B cell (primary cell): ENCODE measurements around the gene HCN4. TPM values are rescaled to one million over a fixed set of nuclear protein-coding genes. Genes with fewer than 3 reads are reported as not detected.

Experiments used
- ATAC-seq: fragments of 200-7000 bp; cut with Tn5 transposase; one replicate; pipeline ENCODE4 v1.10.0; 2021; ENCODE audit warnings: low read depth, mild to moderate bottlenecking, moderate number of reproducible peaks, moderate library complexity
- CTCF ChIA-PET: fragments of 350-600 bp; sonication (Branson Sonifier 250); formaldehyde crosslinking; loops from one replicate; lab custom pipeline; 2021; ENCODE audit warnings: antibody characterized with exemption, inconsistent platforms; lab: Charles Lee
- POLR2A ChIA-PET: fragments of 350-600 bp; sonication (Branson Sonifier 250); formaldehyde crosslinking; loops from one replicate; lab custom pipeline; 2021; ENCODE audit warnings: antibody characterized with exemption; lab: Charles Lee
- DNase-seq: peaks from one replicate; pipeline ENCODE4 v3.0.0; 2013
- H2AFZ ChIP-seq: 2 replicates; pipeline ENCODE4 v1.6.1; 2012; ENCODE audit warnings: mild to moderate bottlenecking, low read depth, low read length; ENCODE audit not compliant: insufficient read depth, poor library complexity, severe bottlenecking
- H3K27ac ChIP-seq, 2 donors: 1 replicate in 1 of 2; 2 replicates in 1 of 2; pipeline ENCODE4 v1.5.1; 2012 to 2013; ENCODE audit warnings: low read length in 2 of 2, mild to moderate bottlenecking in 2 of 2, moderate library complexity in 1 of 2
- H3K27me3 ChIP-seq, 4 experiments: fragments of 200-600 bp in 1 of 4; sonication (generic) in 1 of 4; replicated peaks in 1 of 4; 1 replicate in 2 of 4; 2 replicates in 2 of 4; pipeline versions ENCODE4 v1.6.1 to v1.7.0; 2013 to 2016; ENCODE audit warnings: low read length in 3 of 4, mild to moderate bottlenecking in 2 of 4, mixed read lengths in 1 of 4, moderate library complexity in 1 of 4; ENCODE audit not compliant: insufficient read depth in 4 of 4, control insufficient read depth in 3 of 4; ENCODE audit errors: control extremely low read depth in 1 of 4
- H3K36me3 ChIP-seq, 2 experiments: replicated peaks in 1 of 2; 1 replicate in 1 of 2; 2 replicates in 1 of 2; pipeline versions ENCODE4 v1.6.1 to v1.7.1; 2013; ENCODE audit warnings: low read length in 1 of 2; ENCODE audit not compliant: insufficient read depth in 2 of 2, control insufficient read depth in 1 of 2; ENCODE audit errors: control extremely low read depth in 1 of 2, extremely low read depth in 1 of 2
- H3K4me1 ChIP-seq, 2 donors: fragments of 200-600 bp in 1 of 2; sonication (generic) in 1 of 2; 1 replicate in 1 of 2; 2 replicates in 1 of 2; pipeline versions ENCODE4 v1.5.1 to v1.6.1; 2013 to 2017; ENCODE audit warnings: low read length in 2 of 2; ENCODE audit not compliant: control insufficient read depth in 2 of 2, insufficient read depth in 2 of 2
- H3K4me2 ChIP-seq: replicated peaks from 2 replicates; pipeline ENCODE3; 2012; ENCODE audit warnings: mild to moderate bottlenecking, low read depth, low read length; ENCODE audit not compliant: poor library complexity, severe bottlenecking
- H3K4me3 ChIP-seq, 5 experiments: fragments of 200-600 bp in 1 of 5; sonication (generic) in 1 of 5; 1 replicate in 3 of 5; 2 replicates in 2 of 5; pipeline versions ENCODE4 v1.5.1 to v1.7.0; 2011 to 2016; ENCODE audit warnings: low read length in 4 of 5, mild to moderate bottlenecking in 4 of 5, low read depth in 2 of 5, control low read depth in 1 of 5, moderate library complexity in 1 of 5; ENCODE audit not compliant: insufficient read depth in 1 of 5; ENCODE audit errors: control extremely low read depth in 1 of 5, extremely low read depth in 1 of 5
- H3K79me2 ChIP-seq: fragments of 200-600 bp; sonication (generic); one replicate; pipeline ENCODE4 v1.6.0; 2016; ENCODE audit warnings: low read length; ENCODE audit not compliant: control insufficient read depth, insufficient read depth
- H3K9ac ChIP-seq: fragments of 200-600 bp; sonication (generic); 2 replicates; pipeline ENCODE4 v1.6.1; 2017; ENCODE audit warnings: mild to moderate bottlenecking, low read length, moderate library complexity
- H3K9me3 ChIP-seq, 3 donors: one replicate each; pipeline versions ENCODE4 v1.6.1 to v1.7.1; 2013; ENCODE audit warnings: low read length in 2 of 3; ENCODE audit not compliant: control insufficient read depth in 2 of 3, insufficient read depth in 1 of 3; ENCODE audit errors: control extremely low read depth in 1 of 3
- H4K20me1 ChIP-seq: 2 replicates; pipeline ENCODE4 v1.6.0; 2012; ENCODE audit warnings: mild to moderate bottlenecking, low read length; ENCODE audit not compliant: insufficient read depth, control insufficient read depth, poor library complexity, severe bottlenecking
- H3K27ac Mint-ChIP-seq: one replicate; pipeline ENCODE4 v1.8.0; 2021; ENCODE audit warnings: mixed read lengths
- H3K27me3 Mint-ChIP-seq: one replicate; pipeline ENCODE4 v1.8.0; 2021; ENCODE audit warnings: mixed read lengths
- H3K4me1 Mint-ChIP-seq: one replicate; pipeline ENCODE4 v1.8.0; 2021; ENCODE audit warnings: mixed read lengths
- H3K4me3 Mint-ChIP-seq: one replicate; pipeline ENCODE4 v1.8.0; 2021; ENCODE audit warnings: mixed read lengths
- H3K9me3 Mint-ChIP-seq: one replicate; pipeline ENCODE4 v1.8.0; 2022; ENCODE audit warnings: mixed read lengths; ENCODE audit not compliant: insufficient read depth
- EZH2 ChIP-seq: IDR thresholded peaks from 2 replicates; pipeline ENCODE4 v1.6.1; 2012; ENCODE audit warnings: borderline replicate concordance, low read depth, mild to moderate bottlenecking, moderate library complexity, low read length; ENCODE audit not compliant: insufficient read depth, poor library complexity, severe bottlenecking
- WGBS: methylation state at CpG from one replicate; pipeline ENCODE4 v1.1.5; 2013; ENCODE audit warnings: missing lambda C conversion rate; ENCODE audit not compliant: insufficient coverage; 5-methylcytosine and 5-hydroxymethylcytosine counted together
- intact Hi-C: fragments of 100-400 bp; cut with micrococcal nuclease; formaldehyde crosslinking; loops from one replicate; pipeline ENCODE4 v1.10.0; 2022
- polyA plus RNA-seq: library from polyadenylated mRNA; depleted of rRNA; stranded (reverse); fragments of >200 nt; gene quantifications from 2 replicates; pipeline ENCODE4 v1.2.3, GENCODE V29; 2012
- total RNA-seq, 2 donors: library from RNA; stranded (reverse); fragments of 120-200 nt in 1 of 2; gene quantifications; 1 replicate in 1 of 2; 2 replicates in 1 of 2; pipeline versions ENCODE4 v1.2.3 to v1.2.4, GENCODE V29; 2013 to 2022
- TF ChIP-seq, protein P1 (sequence below): fragments of 200-600 bp; IDR thresholded peaks from one replicate; pipeline ENCODE4 v1.8.0; 2022; ENCODE audit warnings: antibody characterized with exemption, mild to moderate bottlenecking

Gene HCN4
- total and polyA plus RNA-seq, 2 donors (not counting 1 experiment from before 2014, with no cell fraction given), result not detected

DNA sequence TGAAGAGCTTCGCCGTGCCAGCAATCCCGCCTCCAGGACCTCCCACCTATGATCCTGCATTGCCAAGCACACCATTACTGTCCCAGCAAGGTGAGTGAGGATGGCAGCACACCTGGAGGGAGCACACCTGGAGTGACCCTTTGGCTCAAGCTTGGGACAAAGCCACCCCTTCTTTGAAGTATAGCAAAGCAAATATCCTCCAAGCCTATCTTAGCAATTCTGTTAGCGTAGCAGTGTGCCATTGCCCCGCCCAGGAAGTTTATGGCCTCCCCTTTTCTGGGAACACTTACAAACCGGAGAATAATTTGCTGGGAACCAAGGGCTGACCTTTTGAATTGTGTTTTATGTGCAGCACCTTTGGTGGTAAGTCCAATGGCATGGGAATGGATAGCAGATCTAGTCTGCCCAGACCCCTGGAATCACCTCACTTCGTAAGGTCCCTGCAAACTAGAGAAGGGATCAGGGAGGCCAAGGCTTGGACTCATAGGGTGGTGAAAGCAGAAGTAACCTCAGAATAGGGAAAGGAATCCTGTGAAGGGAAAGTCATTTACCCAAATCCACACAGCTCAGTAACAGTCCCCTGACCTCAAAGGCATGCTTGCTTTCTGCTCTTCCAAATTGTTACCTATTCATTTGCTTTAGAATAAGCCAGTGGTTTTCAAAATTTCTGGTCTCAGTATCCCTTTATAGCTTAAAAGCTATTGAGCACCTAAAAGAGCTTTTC is 70.1 kb downstream of the HCN4 start:
- Histone ChIP-seq H3K27me3 (no peaks in the 10 kb centered on the region), H2AFZ (no peak overlapping the region), H3K4me1 (no peaks in the 10 kb centered on the region), H3K4me3 (no peak overlapping the region), H4K20me1 (no peaks in the 10 kb centered on the region), H3K36me3 (no peaks in the 10 kb centered on the region), H3K9me3 (no peaks in the 10 kb centered on the region), H3K4me2 (no peak overlapping the region), H3K9ac (no peak overlapping the region), H3K79me2 (no peaks in the 10 kb centered on the region), H3K27ac (no peak overlapping the region)
- TF ChIP-seq, protein P1, sequence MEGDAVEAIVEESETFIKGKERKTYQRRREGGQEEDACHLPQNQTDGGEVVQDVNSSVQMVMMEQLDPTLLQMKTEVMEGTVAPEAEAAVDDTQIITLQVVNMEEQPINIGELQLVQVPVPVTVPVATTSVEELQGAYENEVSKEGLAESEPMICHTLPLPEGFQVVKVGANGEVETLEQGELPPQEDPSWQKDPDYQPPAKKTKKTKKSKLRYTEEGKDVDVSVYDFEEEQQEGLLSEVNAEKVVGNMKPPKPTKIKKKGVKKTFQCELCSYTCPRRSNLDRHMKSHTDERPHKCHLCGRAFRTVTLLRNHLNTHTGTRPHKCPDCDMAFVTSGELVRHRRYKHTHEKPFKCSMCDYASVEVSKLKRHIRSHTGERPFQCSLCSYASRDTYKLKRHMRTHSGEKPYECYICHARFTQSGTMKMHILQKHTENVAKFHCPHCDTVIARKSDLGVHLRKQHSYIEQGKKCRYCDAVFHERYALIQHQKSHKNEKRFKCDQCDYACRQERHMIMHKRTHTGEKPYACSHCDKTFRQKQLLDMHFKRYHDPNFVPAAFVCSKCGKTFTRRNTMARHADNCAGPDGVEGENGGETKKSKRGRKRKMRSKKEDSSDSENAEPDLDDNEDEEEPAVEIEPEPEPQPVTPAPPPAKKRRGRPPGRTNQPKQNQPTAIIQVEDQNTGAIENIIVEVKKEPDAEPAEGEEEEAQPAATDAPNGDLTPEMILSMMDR, result no peak
- TF ChIP-seq EZH2, result no peak
- Mint-ChIP-seq H3K4me3 (no peak overlapping the region), H3K27ac (no peak overlapping the region), H3K27me3 (peaks cover 9% of the 10 kb centered on the region), H3K9me3 (no peaks in the 10 kb centered on the region), H3K4me1 (peaks cover 3% of the 10 kb centered on the region)
- DNase-seq (no peak), ATAC-seq (no peak)
- ChIA-PET CTCF (no interaction called here), POLR2A (no interaction called here)
- WGBS, result 89% methylated on average over 6 of the region's 7 CpGs
- intact Hi-C loops, result no loop called here

- intact Hi-C loops, result no loop called here
- no peak for DNase-seq
- H3K9ac ChIP-seq, result no peak overlapping the region
- no peaks in the 10 kb centered on the region for H4K20me1 ChIP-seq
- no peak overlapping the region for H3K27ac Mint-ChIP-seq
- H3K9me3 Mint-ChIP-seq, result no peaks in the 10 kb centered on the region
- CTCF ChIA-PET, result interaction anchor here (0.9 to 1.2 kb wide), 2 partner anchors 22 to 30 kb away, joined by 3 to 4 read pairs; no protein-coding TSS in a partner anchor
- H3K36me3 ChIP-seq, result no peaks in the 10 kb centered on the region
- WGBS, result 91% methylated on average over 7 of the region's 9 CpGs
- H3K4me3 Mint-ChIP-seq, result no peak overlapping the region
- H3K27ac ChIP-seq, result no peak overlapping the region
- POLR2A ChIA-PET, result no interaction called here
- H3K4me1 ChIP-seq, result no peaks in the 10 kb centered on the region
- H3K4me2 ChIP-seq, result no peak overlapping the region
- TF ChIP-seq, protein P1, result no peak
- no peak for TF ChIP-seq EZH2
- no peaks in the 10 kb centered on the region for H3K79me2 ChIP-seq
- no peaks in the 10 kb centered on the region for H3K4me1 Mint-ChIP-seq
- no peak overlapping the region for H3K4me3 ChIP-seq
- peaks cover 14% of the 10 kb centered on the region for H3K27me3 Mint-ChIP-seq
- H3K27me3 ChIP-seq, result peaks cover 0 to 3% (median 0%) of the 10 kb centered on the region in 4 experiments
- H3K9me3 ChIP-seq, result no peaks in the 10 kb centered on the region
- ATAC-seq, result no peak
- no peak overlapping the region for H2AFZ ChIP-seq
Observed at GRCh38 chr15:73296609-73297353, 72.0 kb downstream of the HCN4 start.
